ENCODE data around the gene RDH5. TPM values are rescaled to one million over a fixed set of nuclear protein-coding genes. Genes with fewer than 3 reads are reported as not detected.

The RDH5 gene
- total and polyA plus RNA-seq, 2 of the 13 experiments (the other 11 are each of a cell fraction or from before 2014, with no cell fraction given): 2.6 to 5.7 TPM

GRCh38 chr12:55715833-55716581 is 4.2 kb upstream of the RDH5 start, which contains the start of gene BLOC1S1 (continued):
- TF ChIP-seq ZNF33A (CRISPR knock-in tag; IDR thresholded peaks at IDR 0.05; ENCODE audit: borderline replicate concordance) (no peak), ZSCAN31 (CRISPR knock-in tag; IDR thresholded peaks at IDR 0.05; ENCODE audit: low read depth) (no peak; the same call in 1 of the 2 replicates), RBM39 (IDR thresholded peaks at IDR 0.05; ENCODE audit: low read depth, low read length, poor library complexity, severe bottlenecking) (peak; percentile 35), ZNF7 (CRISPR knock-in tag; IDR thresholded peaks at IDR 0.05) (no peak), MEIS1 (CRISPR knock-in tag; IDR thresholded peaks at IDR 0.05; ENCODE audit: borderline replicate concordance) (0 out of 2 replicates have a peak, but pooled peaks have one; percentile 47), BHLHE40 (IDR thresholded peaks at IDR 0.05; ENCODE audit: low read length) (peak; percentile 95), HDAC1 (CRISPR knock-in tag; IDR thresholded peaks at IDR 0.05) (peak; percentile 98), ZNF670 (CRISPR knock-in tag; IDR thresholded peaks at IDR 0.05; ENCODE audit: borderline replicate concordance) (no peak), NFYC (CRISPR knock-in tag; IDR thresholded peaks at IDR 0.05) (peak; percentile 67), CAMTA2 (CRISPR knock-in tag; IDR thresholded peaks at IDR 0.05; ENCODE audit: borderline replicate concordance) (no peak), STAG1 (CRISPR knock-in tag; IDR thresholded peaks at IDR 0.05) (no peak), ZKSCAN8 (CRISPR knock-in tag; IDR thresholded peaks at IDR 0.05; ENCODE audit: borderline replicate concordance) (0 out of 2 replicates have a peak, but pooled peaks have one; percentile 54), MAX (IDR thresholded peaks at IDR 0.05) (peak; percentile 87), ZNF280B (CRISPR knock-in tag; IDR thresholded peaks at IDR 0.05; ENCODE audit: borderline replicate concordance) (peak; percentile 64; the same call in 1 of the 2 replicates), TOPORS (CRISPR knock-in tag; IDR thresholded peaks at IDR 0.05) (no peak), MIER3 (CRISPR knock-in tag; IDR thresholded peaks at IDR 0.05; ENCODE audit: borderline replicate concordance) (peak; percentile 88), ZNF136 (CRISPR knock-in tag; IDR thresholded peaks at IDR 0.05; ENCODE audit: low read depth) (no peak; the same call in 1 of the 2 replicates)
- TF ChIP-seq, protein P1, sequence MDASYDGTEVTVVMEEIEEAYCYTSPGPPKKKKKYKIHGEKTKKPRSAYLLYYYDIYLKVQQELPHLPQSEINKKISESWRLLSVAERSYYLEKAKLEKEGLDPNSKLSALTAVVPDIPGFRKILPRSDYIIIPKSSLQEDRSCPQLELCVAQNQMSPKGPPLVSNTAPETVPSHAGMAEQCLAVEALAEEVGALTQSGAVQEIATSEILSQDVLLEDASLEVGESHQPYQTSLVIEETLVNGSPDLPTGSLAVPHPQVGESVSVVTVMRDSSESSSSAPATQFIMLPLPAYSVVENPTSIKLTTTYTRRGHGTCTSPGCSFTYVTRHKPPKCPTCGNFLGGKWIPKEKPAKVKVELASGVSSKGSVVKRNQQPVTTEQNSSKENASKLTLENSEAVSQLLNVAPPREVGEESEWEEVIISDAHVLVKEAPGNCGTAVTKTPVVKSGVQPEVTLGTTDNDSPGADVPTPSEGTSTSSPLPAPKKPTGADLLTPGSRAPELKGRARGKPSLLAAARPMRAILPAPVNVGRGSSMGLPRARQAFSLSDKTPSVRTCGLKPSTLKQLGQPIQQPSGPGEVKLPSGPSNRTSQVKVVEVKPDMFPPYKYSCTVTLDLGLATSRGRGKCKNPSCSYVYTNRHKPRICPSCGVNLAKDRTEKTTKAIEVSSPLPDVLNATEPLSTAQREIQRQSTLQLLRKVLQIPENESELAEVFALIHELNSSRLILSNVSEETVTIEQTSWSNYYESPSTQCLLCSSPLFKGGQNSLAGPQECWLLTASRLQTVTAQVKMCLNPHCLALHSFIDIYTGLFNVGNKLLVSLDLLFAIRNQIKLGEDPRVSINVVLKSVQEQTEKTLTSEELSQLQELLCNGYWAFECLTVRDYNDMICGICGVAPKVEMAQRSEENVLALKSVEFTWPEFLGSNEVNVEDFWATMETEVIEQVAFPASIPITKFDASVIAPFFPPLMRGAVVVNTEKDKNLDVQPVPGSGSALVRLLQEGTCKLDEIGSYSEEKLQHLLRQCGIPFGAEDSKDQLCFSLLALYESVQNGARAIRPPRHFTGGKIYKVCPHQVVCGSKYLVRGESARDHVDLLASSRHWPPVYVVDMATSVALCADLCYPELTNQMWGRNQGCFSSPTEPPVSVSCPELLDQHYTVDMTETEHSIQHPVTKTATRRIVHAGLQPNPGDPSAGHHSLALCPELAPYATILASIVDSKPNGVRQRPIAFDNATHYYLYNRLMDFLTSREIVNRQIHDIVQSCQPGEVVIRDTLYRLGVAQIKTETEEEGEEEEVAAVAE (CRISPR knock-in tag; IDR thresholded peaks at IDR 0.05; ENCODE audit: borderline replicate concordance): 0 out of 2 replicates have a peak, but pooled peaks have one; percentile 66
- TF ChIP-seq, protein P2, sequence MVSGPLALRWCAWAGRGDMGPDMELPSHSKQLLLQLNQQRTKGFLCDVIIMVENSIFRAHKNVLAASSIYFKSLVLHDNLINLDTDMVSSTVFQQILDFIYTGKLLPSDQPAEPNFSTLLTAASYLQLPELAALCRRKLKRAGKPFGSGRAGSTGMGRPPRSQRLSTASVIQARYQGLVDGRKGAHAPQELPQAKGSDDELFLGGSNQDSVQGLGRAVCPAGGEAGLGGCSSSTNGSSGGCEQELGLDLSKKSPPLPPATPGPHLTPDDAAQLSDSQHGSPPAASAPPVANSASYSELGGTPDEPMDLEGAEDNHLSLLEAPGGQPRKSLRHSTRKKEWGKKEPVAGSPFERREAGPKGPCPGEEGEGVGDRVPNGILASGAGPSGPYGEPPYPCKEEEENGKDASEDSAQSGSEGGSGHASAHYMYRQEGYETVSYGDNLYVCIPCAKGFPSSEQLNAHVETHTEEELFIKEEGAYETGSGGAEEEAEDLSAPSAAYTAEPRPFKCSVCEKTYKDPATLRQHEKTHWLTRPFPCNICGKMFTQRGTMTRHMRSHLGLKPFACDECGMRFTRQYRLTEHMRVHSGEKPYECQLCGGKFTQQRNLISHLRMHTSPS (CRISPR knock-in tag; IDR thresholded peaks at IDR 0.05; ENCODE audit: low read depth): no peak
- TF ChIP-seq, protein P3, sequence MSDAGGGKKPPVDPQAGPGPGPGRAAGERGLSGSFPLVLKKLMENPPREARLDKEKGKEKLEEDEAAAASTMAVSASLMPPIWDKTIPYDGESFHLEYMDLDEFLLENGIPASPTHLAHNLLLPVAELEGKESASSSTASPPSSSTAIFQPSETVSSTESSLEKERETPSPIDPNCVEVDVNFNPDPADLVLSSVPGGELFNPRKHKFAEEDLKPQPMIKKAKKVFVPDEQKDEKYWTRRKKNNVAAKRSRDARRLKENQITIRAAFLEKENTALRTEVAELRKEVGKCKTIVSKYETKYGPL (CRISPR knock-in tag; IDR thresholded peaks at IDR 0.05): no peak
